HCT116 (cell line): ENCODE data around the gene PGBD4. TPM values are rescaled to one million over a fixed set of nuclear protein-coding genes. Genes with fewer than 3 reads are reported as not detected.
A peak's percentile ranks its signal among the peaks of the same experiment; 100 is the strongest.

Experiments
- ATAC-seq: fragments of 200-7000 bp; cut with Tn5 transposase; 2 replicates; pipeline ENCODE4 v1.9.1; 2020; ENCODE audit warnings: mild to moderate bottlenecking, moderate library complexity
- BruUV-seq: library from RNA; stranded (reverse); fragments of 400-500 nt; replicated peaks from 2 replicates; lab custom pipeline; 2021; lab: Mats Ljungman, UMichigan
- CTCF ChIA-PET: fragments of 300-600 bp; sonication (Branson Sonifier 250); formaldehyde crosslinking; loops from one replicate; lab custom pipeline; 2021; ENCODE audit warnings: antibody characterized with exemption; lab: Charles Lee
- POLR2A ChIA-PET: fragments of 300-600, 350-600 bp; sonication (Branson Sonifier 250); formaldehyde crosslinking; loops from one replicate; lab custom pipeline; 2021; ENCODE audit warnings: antibody characterized with exemption; lab: Charles Lee
- RAD21 ChIA-PET, 2 experiments: fragments of 300-600 bp; sonication (Branson Sonifier 250); formaldehyde crosslinking; loops; one replicate each; lab custom pipeline; 2023; ENCODE audit warnings: low total read pairs in 2 of 2; ENCODE audit not compliant: uncharacterized antibody in 2 of 2, unreplicated experiment in 2 of 2, low non-redundant PET in 1 of 2; lab: Charles Lee
- DNase-seq: peaks from one replicate; pipeline ENCODE4 v3.0.0-alpha.2; 2010; ENCODE audit warnings: low read depth, low spot score
- H2AFZ ChIP-seq: fragments of 200-600 bp; shearing (Covaris generic), sonication (generic); 2 replicates; pipeline ENCODE4 v1.6.1; 2017; ENCODE audit warnings: low read depth, mixed run types, mixed read lengths, antibody characterized with exemption, low read length; ENCODE audit not compliant: poor library complexity, severe bottlenecking
- H3K27ac ChIP-seq: 2 replicates; pipeline ENCODE4 v1.5.1; 2012; ENCODE audit warnings: low read depth, low read length
- H3K27me3 ChIP-seq: fragments of 200-600 bp; sonication (generic); 2 replicates; pipeline ENCODE4 v1.6.1; 2016; ENCODE audit warnings: mixed run types, low read length, mixed read lengths; ENCODE audit not compliant: insufficient read depth
- H3K36me3 ChIP-seq, 2 experiments: fragments of 200-500 bp in 1 of 2; fragments of 200-600 bp in 1 of 2; sonication (Bioruptor generic) in 1 of 2; sonication (generic) in 1 of 2; 2 replicates each; pipeline versions ENCODE4 v1.5.1 to v1.6.1; 2014 to 2016; ENCODE audit warnings: low read length in 2 of 2, inconsistent platforms in 1 of 2, mixed read lengths in 1 of 2, mixed run types in 1 of 2; ENCODE audit not compliant: insufficient read depth in 2 of 2, control insufficient read depth in 1 of 2
- H3K4me1 ChIP-seq, 2 experiments: fragments of 200-600 bp in 1 of 2; sonication (generic) in 1 of 2; 2 replicates each; pipeline versions ENCODE4 v1.5.1 to v1.6.1; 2012 to 2017; ENCODE audit warnings: low read length in 2 of 2, inconsistent platforms in 1 of 2, mild to moderate bottlenecking in 1 of 2, mixed read lengths in 1 of 2, mixed run types in 1 of 2, moderate library complexity in 1 of 2; ENCODE audit not compliant: insufficient read depth in 2 of 2, control insufficient read depth in 1 of 2
- H3K4me2 ChIP-seq: fragments of 200-600 bp; sonication (generic); 2 replicates; pipeline ENCODE4 v1.6.1; 2017; ENCODE audit warnings: mixed run types, low read length, mixed read lengths
- H3K4me3 ChIP-seq, 2 experiments: fragments of 200-600 bp in 1 of 2; sonication (generic) in 1 of 2; replicated peaks in 1 of 2; 2 replicates each; pipeline ENCODE4 v1.5.1; 2011 to 2016; ENCODE audit warnings: low read length in 2 of 2, control low read depth in 1 of 2, low read depth in 1 of 2, mild to moderate bottlenecking in 1 of 2, mixed read lengths in 1 of 2, mixed run types in 1 of 2
- H3K79me2 ChIP-seq: fragments of 200-600 bp; sonication (generic); 2 replicates; pipeline ENCODE4 v1.6.1; 2017; ENCODE audit warnings: mild to moderate bottlenecking, mixed run types, low read length, moderate library complexity, mixed read lengths; ENCODE audit not compliant: insufficient read depth
- H3K9ac ChIP-seq: fragments of 200-600 bp; sonication (generic); 2 replicates; pipeline ENCODE4 v1.6.1; 2016; ENCODE audit warnings: low read length, mixed read lengths
- H3K9me2 ChIP-seq: fragments of 200-600 bp; sonication (generic), shearing (Covaris generic); 2 replicates; pipeline ENCODE4 v1.6.1; 2017; ENCODE audit warnings: mixed run types, mild to moderate bottlenecking, moderate library complexity; ENCODE audit not compliant: insufficient read depth
- H3K9me3 ChIP-seq, 2 experiments: fragments of 200-500 bp in 1 of 2; fragments of 200-600 bp in 1 of 2; sonication (Bioruptor generic) in 1 of 2; sonication (generic) in 1 of 2; 2 replicates each; pipeline ENCODE4 v1.6.1; 2014 to 2017; ENCODE audit warnings: low read length in 2 of 2, mixed read lengths in 2 of 2, inconsistent platforms in 1 of 2, low read depth in 1 of 2, mild to moderate bottlenecking in 1 of 2, mixed run types in 1 of 2, moderate library complexity in 1 of 2; ENCODE audit not compliant: control insufficient read depth in 1 of 2, insufficient read depth in 1 of 2
- H4K20me1 ChIP-seq: fragments of 200-600 bp; sonication (generic), shearing (Covaris generic); 2 replicates; pipeline ENCODE4 v1.6.1; 2017; ENCODE audit warnings: mixed run types, mild to moderate bottlenecking, moderate library complexity; ENCODE audit not compliant: insufficient read depth
- EGR1 ChIP-seq: IDR thresholded peaks from 2 replicates; pipeline ENCODE4 v1.6.1; 2012; ENCODE audit warnings: low read depth
- SIN3A ChIP-seq: IDR thresholded peaks from 2 replicates; pipeline ENCODE4 v1.6.1; 2012; ENCODE audit warnings: low read depth
- YY1 ChIP-seq: IDR thresholded peaks from 2 replicates; pipeline ENCODE4 v1.6.1; 2011; ENCODE audit warnings: low read length, low read depth, moderate library complexity, mild to moderate bottlenecking; ENCODE audit not compliant: insufficient replicate concordance; ENCODE audit errors: extremely low read depth
- intact Hi-C: fragments of 100-400 bp; cut with micrococcal nuclease; formaldehyde crosslinking; loops from 2 replicates; pipeline ENCODE4 v1.10.0; 2022
- total RNA-seq: library from RNA; stranded (reverse); gene quantifications from one replicate; pipeline ENCODE4 v1.2.1, GENCODE V29; 2021; ENCODE audit not compliant: unreplicated experiment
- TF ChIP-seq, protein P1 (sequence below): IDR thresholded peaks from 2 replicates; pipeline ENCODE4 v1.6.1; 2012; ENCODE audit warnings: low read depth

The PGBD4 gene
- total RNA-seq, 1 experiment from 2014 or later, result 0.96 TPM

DNA sequence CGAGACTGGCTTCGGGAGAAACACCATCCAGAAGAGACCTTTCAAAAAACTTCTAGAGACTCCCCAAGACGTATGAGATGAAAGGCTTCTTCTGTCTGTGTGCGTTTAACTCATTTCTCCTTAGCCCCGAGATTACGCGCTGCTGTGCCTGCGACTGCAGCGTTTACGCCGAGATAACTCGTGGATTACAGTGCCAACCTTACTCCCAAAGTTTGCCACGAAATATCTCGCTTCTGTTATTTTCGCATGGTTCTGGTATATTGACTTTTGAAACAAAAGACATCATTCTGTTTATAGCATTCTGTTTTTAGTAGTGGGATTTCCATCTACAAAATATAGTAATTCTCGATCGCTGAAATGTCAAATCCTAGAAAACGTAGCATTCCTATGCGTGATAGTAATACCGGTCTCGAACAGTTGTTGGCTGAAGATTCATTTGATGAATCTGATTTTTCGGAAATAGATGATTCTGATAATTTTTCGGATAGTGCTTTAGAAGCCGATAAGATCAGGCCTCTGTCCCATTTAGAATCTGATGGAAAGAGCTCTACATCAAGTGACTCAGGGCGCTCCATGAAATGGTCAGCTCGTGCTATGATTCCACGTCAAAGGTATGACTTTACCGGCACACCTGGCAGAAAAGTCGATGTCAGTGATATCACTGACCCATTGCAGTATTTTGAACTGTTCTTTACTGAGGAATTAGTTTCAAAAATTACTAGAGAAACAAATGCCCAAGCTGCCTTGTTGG lies 467 bp downstream of the PGBD4 start:
- Histone ChIP-seq H3K27me3 (no peaks in the 10 kb centered on the region), H3K4me1 (peaks cover 3 to 16% of the 10 kb centered on the region in 2 experiments; a peak in 2 of 4 replicates), H3K9me2 (no peaks in the 10 kb centered on the region), H3K36me3 (no peaks in the 10 kb centered on the region), H3K9me3 (peaks cover 0 to 7% of the 10 kb centered on the region in 2 experiments; a peak in 1 of 4 replicates), H3K4me3 (peak overlapping the region; percentile 93 to 97), H3K27ac (peak overlapping the region; percentile 38), H3K9ac (peak overlapping the region; percentile 84), H2AFZ (peak overlapping the region; percentile 39), H3K4me2 (peak overlapping the region; percentile 74), H4K20me1 (no peaks in the 10 kb centered on the region), H3K79me2 (peaks cover 41% of the 10 kb centered on the region)
- RAD21 ChIA-PET, result no interaction called here
- intact Hi-C loops, result no loop called here
- DNase-seq (no peak), ATAC-seq (no peak)
- POLR2A ChIA-PET, result interaction anchor here (0.7 to 1.0 kb wide), 2 partner anchors 62 to 107 kb away, joined by 3 to 4 read pairs; partner anchors contain the start of gene KATNBL1
- CTCF ChIA-PET, result no interaction called here
- TF ChIP-seq EGR1 (no peak), SIN3A (no peak), YY1 (no peak)
- TF ChIP-seq, protein P1, sequence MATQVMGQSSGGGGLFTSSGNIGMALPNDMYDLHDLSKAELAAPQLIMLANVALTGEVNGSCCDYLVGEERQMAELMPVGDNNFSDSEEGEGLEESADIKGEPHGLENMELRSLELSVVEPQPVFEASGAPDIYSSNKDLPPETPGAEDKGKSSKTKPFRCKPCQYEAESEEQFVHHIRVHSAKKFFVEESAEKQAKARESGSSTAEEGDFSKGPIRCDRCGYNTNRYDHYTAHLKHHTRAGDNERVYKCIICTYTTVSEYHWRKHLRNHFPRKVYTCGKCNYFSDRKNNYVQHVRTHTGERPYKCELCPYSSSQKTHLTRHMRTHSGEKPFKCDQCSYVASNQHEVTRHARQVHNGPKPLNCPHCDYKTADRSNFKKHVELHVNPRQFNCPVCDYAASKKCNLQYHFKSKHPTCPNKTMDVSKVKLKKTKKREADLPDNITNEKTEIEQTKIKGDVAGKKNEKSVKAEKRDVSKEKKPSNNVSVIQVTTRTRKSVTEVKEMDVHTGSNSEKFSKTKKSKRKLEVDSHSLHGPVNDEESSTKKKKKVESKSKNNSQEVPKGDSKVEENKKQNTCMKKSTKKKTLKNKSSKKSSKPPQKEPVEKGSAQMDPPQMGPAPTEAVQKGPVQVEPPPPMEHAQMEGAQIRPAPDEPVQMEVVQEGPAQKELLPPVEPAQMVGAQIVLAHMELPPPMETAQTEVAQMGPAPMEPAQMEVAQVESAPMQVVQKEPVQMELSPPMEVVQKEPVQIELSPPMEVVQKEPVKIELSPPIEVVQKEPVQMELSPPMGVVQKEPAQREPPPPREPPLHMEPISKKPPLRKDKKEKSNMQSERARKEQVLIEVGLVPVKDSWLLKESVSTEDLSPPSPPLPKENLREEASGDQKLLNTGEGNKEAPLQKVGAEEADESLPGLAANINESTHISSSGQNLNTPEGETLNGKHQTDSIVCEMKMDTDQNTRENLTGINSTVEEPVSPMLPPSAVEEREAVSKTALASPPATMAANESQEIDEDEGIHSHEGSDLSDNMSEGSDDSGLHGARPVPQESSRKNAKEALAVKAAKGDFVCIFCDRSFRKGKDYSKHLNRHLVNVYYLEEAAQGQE, result no peak
- TSS peak; percentile 81 for BruUV-seq
